ENCODE measurements around the gene DLX1.

- TF ChIP-seq CTCF (IDR thresholded peaks at IDR 0.05), result no peak
- no peak for TF ChIP-seq POLR2A (IDR thresholded peaks at IDR 0.05)
Measured at GRCh38 chr2:172109988-172110811, 24.9 kb downstream of the DLX1 start.

Measured in lower leg skin (tissue), 3 donors.